HG03139 (cell line): ENCODE results near the gene ARFGEF3.
"Not testable (repeated sequence)": the region's sequence is repeated elsewhere in the genome, so short reads cannot be mapped to it uniquely, and the experiment has no call there.

Experiments
- ATAC-seq: cut with Tn5 transposase; IDR thresholded peaks from one replicate; pipeline ENCODE4 v1.9.1; 2021; ENCODE audit not compliant: unreplicated experiment

The ARFGEF3 gene

DNA sequence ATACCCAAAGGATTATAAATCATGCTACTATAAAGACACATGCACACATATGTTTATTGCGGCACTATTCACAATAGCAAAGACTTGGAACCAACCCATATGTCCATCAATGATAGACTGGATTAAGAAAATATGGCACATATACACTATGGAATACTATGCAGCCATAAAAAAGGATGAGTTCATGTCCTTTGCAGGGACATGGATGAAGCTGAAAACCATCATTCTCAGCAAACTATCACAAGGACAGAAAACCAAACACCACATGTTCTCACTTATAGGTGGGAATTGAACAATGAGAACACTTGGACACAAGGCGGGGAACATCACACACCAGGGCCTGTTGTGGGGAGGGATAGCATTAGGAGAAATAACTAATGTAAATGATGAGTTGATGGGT is 50.8 kb downstream of the ARFGEF3 start:
- ATAC-seq = not testable (repeated sequence)

DNA sequence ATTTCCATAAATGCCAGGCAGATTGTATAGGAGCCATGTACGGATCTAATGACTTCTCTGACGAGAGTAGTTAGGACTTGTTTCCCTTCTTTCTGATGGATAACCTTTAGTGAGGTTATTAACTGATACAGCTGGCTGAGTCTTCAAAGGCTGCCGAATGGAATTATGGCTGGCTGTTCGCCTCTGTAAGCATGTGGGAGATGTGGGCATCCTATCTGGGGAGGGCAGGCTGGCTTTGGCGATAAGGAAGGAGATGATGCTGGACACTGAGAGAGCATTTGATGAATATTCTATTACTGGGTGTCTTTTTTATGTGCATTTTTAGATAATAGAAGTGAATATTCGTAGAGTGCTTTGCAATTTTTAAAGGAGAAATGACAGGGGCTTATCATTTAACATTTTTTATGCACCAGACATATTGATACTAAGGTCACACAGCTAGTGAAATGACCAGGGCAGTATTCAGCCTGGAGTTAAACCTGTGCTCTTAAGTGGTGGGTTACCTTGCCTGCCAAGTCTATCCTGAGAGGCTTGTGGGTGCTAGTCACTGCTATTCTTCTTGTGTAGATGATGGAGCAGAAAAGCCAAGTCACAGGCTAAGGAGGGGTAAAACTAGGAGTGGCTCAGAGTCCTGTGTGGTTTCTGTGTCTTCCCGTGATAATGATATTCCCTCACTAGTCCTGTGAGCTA is 53.5 kb downstream of the ARFGEF3 start:
- no peak for ATAC-seq

- no peak for ATAC-seq
Measured at GRCh38 chr6:138218449-138218848, 56.7 kb downstream of the ARFGEF3 start, which contains the start of gene PBOV1. Gene PBOV1 (minus strand): TSS chr6:138218491. CDS start chr6:138218395, 96 bp downstream.

DNA sequence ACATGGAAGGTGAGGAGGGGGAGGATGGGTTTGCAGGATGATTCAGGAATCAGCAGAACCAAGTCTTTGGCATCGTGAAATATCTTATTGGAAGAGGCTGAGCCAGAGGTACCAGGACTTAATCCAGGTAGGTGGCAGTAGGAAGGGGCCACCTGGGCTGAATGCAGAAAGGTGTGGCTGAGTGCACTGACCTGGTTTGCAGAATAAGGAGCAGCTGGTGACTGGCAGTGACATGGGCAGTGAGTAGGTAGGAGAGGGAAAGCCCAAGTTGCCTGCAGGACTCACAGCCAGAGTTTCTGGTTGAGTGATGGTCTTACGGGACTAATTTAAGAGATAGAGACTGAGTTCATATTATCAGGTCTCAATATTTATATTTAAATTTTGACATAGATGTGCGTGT is 57.7 kb downstream of the ARFGEF3 start:
- no peak for ATAC-seq

GRCh38 chr6:138219901-138220300 is 58.2 kb downstream of the ARFGEF3 start:
- ATAC-seq = no peak

GRCh38 chr6:138222901-138223546 is 61.3 kb downstream of the ARFGEF3 start:
- ATAC-seq = no peak

- no peak for ATAC-seq
Measured at GRCh38 chr6:138225953-138226352, 64.2 kb downstream of the ARFGEF3 start.

DNA sequence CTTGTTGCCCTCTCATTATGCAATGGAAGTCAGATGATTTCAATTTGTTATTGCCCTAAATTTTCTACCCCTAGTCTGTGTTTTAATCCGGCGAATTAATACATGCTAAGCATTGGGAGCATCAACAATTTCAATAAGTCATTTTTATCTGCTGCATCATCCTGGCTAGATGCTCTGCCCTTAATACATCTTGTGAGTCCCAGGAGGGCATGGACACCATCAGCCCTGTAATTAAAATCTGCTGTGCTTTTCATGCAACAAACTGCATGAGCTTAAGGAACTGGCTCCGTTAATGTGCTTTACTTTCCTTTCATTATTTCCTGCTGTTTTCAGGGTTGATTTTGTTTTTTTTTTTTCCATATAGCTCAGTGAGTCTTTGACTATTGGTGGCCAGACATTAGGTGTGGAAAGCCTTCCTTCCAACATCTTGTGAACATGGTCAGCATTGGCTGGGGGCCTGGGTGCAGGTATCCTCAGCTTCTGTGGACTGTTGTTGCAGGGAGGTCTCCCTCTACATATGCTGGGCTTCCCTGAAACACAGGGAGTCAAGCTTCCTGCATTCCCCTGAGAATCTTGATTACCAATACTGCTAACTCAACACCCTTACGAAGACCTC is 65.1 kb downstream of the ARFGEF3 start:
- no peak for ATAC-seq

- ATAC-seq = no peak
Measured at GRCh38 chr6:138227316-138227781, 65.6 kb downstream of the ARFGEF3 start.

DNA sequence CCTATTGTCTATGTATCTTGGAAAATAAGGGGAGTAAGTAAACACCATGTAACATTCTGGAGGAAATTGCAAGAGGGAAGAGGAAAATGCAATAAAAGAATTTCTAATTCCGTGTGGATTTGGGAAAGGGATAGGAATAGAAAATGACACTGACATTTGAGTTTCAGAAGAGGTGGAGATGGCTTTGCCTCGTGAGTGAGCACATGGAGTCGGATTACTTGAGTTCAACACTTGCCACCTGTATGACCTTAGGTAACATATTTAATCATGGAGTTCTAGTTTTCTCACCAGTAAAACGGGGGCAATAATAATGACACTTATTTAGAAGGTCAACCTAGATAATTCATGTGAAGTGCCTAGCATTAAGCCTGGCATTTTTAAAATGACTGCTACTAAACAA is 67.3 kb downstream of the ARFGEF3 start:
- no peak for ATAC-seq

DNA sequence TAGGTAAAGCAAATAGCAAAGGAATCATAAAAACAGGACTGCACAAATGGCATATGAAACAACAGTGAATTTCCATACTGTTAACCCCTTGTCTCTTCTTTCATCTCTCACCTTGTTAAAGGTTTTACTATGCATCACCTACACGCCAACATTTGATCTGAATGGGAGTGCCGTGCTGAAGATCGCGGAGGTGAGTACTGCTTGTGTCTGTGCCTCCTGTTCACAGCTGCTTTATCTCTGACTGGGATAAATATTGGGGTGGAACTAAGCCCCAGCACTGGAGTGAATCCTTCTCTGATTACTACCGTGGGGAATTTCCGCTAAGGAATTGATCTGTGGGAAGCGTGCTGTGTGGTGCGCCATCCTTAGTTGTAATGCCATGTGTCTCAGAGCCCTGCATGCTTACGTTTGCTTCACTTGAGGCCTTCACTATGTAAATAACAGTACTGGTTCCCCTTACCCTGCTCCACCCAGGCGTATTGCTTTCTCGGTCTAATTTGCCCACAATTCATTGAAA is 68.0 kb downstream of the ARFGEF3 start:
- ATAC-seq = no peak

GRCh38 chr6:138230221-138230620 is 68.5 kb downstream of the ARFGEF3 start:
- no peak for ATAC-seq

GRCh38 chr6:138230759-138231380 is 69.1 kb downstream of the ARFGEF3 start:
- no peak for ATAC-seq

DNA sequence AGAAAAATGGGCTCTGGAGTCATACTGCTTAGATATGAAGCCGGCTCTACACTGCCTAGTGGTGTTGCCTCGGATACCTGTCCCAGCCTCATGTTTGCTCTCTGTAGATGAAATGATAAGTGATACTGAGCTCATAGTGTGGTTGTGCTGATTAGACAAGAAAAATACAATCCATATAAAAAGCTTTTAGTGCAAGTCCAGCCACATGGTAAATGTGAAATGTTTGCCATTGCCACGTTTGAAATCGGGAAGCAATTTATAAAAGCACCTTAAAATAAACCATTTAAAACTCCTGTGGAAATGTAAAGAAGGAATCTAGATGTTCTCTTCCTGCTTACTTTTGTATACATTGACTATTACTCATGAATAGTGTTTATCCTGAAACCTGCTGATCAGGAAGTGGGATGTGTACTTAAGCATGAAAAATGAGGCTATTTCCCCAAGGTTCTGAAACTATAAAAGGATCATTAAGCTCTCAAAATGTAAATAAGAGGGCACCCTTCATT is 69.7 kb downstream of the ARFGEF3 start:
- ATAC-seq = no peak

DNA sequence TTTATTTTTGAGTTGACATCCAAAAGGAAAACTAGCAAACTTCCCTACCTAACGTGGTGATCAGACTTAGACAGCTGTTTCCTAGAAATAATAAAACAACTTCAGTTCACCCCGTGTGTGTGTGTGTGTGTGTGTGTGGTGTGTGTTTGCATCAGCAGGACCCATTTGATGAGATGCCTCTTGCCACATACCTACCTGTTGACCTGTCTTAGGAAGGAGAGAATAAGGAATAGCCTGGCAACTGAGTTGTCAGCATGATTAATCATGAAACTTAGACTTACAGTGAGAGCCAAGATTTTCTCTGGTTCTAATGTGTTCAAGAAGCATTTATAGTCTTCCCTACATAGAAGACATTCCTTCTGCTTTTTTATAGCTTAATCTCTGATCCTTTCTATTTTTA is 72.6 kb downstream of the ARFGEF3 start:
- ATAC-seq = no peak

DNA sequence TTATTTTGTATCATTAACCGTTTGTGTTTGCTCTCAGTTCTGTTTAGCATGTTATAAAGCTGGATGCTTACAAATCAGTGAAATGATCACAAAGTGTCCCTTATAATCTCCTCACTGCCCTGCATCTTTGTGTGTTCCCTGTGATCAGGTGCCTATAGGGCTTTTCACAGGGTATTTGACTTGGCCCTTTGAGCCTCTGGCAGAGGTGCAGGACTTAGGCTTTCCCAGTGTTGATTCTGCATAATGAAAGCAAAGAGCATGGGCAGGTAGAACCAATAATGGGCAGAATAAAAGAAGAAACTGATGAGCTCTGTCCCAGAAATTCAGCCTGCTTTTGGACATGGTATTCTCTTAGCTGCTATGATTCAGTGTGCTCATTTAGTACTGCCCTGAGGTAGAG is 73.5 kb downstream of the ARFGEF3 start:
- ATAC-seq = no peak

DNA sequence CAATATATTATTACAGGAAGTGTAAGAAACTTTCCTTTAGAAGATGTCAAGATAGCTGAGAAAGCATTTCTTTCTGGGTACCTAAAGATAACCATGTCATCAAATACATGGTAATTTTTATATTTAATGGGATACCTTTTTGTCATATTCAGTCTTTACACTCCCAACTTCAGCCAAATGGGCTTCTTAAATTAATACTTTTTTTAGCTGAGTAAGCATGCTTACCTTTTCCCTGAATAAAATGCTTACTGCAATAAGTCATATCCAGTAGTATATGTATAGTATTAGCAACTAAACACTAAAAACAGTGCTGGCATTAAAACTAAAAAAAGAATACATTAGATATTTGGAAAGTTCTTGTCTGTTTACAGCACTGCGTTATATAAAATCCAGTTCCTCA is 74.0 kb downstream of the ARFGEF3 start:
- ATAC-seq = no peak

DNA sequence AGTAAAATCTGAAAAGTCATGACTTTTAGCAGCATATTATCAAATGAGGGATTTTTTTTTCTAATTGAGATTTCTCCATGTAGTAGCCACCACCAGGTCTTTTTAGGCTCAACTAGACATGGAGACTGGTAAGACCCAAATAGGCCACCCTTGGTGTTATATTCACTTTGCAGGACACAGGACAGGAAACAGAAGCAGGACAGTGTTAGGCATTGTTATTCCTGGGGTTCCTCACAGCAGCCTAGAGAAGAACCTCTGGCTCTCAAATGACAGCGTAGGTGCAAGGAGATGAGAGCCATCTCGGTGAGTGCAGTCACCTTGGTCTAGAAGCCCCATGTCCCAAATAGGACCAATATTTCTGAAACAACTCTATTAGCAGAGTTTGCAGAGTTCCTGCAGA is 75.7 kb downstream of the ARFGEF3 start:
- ATAC-seq = no peak

DNA sequence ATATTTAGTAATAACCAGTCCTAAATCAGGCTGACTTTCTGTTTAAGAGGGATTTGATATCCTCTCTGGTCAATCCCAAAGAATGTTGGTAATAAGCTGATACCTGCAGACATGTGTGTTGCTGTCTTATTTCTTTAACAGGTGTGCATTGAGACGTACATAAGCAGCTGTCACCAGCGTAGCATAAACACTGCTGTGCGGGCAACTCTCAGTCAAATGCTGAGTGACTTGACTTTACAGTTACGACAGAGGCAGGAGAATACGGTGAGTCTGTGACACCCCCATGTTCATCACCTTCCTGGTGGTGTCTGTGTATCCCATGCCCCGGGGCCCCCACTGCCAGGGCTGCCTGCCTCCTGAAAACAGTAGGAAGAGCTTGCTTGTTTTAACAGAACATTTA is 76.6 kb downstream of the ARFGEF3 start:
- no peak for ATAC-seq

- ATAC-seq = no peak
Measured at GRCh38 chr6:138239774-138240173, 78.0 kb downstream of the ARFGEF3 start.
